Heart right ventricle (tissue), 16 donors: Measurements from ENCODE around the gene TMEM39B. TPM values are rescaled to one million over a fixed set of nuclear protein-coding genes. Genes with fewer than 3 reads are reported as not detected.

Source experiments
- ATAC-seq, 8 donors: fragments of 200-7000 bp; cut with Tn5 transposase; one replicate each; pipeline ENCODE4 v1.9.1; 2020; ENCODE audit warnings: mild to moderate bottlenecking in 8 of 8, moderate library complexity in 8 of 8, moderate number of reproducible peaks in 1 of 8
- DNase-seq, 2 donors: peaks; one replicate each; pipeline ENCODE4 v3.0.0-alpha.2; 2020
- H3K27ac ChIP-seq, 10 donors: fragments of 200-600 bp; sonication (generic) in 2 of 10; one replicate each; pipeline versions ENCODE4 v1.5.0 to v1.8.0; 2020 to 2022; ENCODE audit warnings: mild to moderate bottlenecking in 3 of 10
- H3K27me3 ChIP-seq, 7 donors: fragments of 200-600 bp; one replicate each; pipeline ENCODE4 v1.8.0; 2021 to 2022; ENCODE audit warnings: mild to moderate bottlenecking in 2 of 7
- H3K36me3 ChIP-seq, 9 donors: fragments of 200-600 bp; sonication (generic) in 1 of 9; one replicate each; pipeline versions ENCODE4 v1.5.0 to v1.8.0; 2020 to 2022; ENCODE audit warnings: mild to moderate bottlenecking in 2 of 9
- H3K4me1 ChIP-seq, 9 donors: fragments of 200-600 bp; sonication (generic) in 1 of 9; one replicate each; pipeline versions ENCODE4 v1.5.0 to v1.8.0; 2020 to 2022; ENCODE audit warnings: mild to moderate bottlenecking in 4 of 9
- H3K4me3 ChIP-seq, 10 donors: fragments of 200-600 bp; sonication (generic) in 2 of 10; one replicate each; pipeline versions ENCODE4 v1.5.0 to v1.8.0; 2020 to 2022; ENCODE audit warnings: mild to moderate bottlenecking in 7 of 10, moderate library complexity in 2 of 10
- H3K9me3 ChIP-seq, 11 donors: fragments of 200-600 bp in 10 of 11; sonication (generic) in 2 of 11; one replicate each; pipeline versions ENCODE4 v1.5.0 to v1.8.0; 2013 to 2022; ENCODE audit warnings: mild to moderate bottlenecking in 2 of 11, control low read depth in 1 of 11, moderate library complexity in 1 of 11
- CTCF ChIP-seq, 9 donors: fragments of 200-600 bp; sonication (generic) in 2 of 9; IDR thresholded peaks; one replicate each; pipeline versions ENCODE4 v1.5.0 to v1.8.0; 2021 to 2022; ENCODE audit warnings: antibody characterized with exemption in 9 of 9, mild to moderate bottlenecking in 5 of 9, moderate library complexity in 1 of 9
- WGBS, 2 donors: extraction: QIAGEN DNeasy Blood & Tissue Kit; methylation state at CpG; one replicate each; pipeline ENCODE4 v1.1.7; 2013; ENCODE audit warnings: inconsistent platforms in 1 of 2; 5-methylcytosine and 5-hydroxymethylcytosine counted together
- intact Hi-C, 10 donors: fragments of 100-400 bp; cut with DNase I; formaldehyde crosslinking; loops; one replicate each; pipeline versions ENCODE4 v1.11.1 to v1.14.2; 2022
- microRNA-seq, 2 donors: library from miRNA; unstranded; fragments of <30 nt; microRNA quantifications; one replicate each; pipeline ENCODE4 v1.2.0, GENCODE V29; 2021
- polyA plus RNA-seq, 2 donors: library from polyadenylated mRNA; stranded (reverse); fragments of 200-250 nt; gene quantifications; one replicate each; pipeline ENCODE4 v1.2.3, GENCODE V29; 2013
- total RNA-seq, 10 donors: library from RNA; stranded (reverse); fragmentation: NEBNext Ultra II Directional in 3 of 10; extraction: Animal tissue kit (Norgen Biotek cat#: 25700) in 3 of 10; gene quantifications; one replicate each; pipeline versions ENCODE4 v1.2.1 to v1.2.4, GENCODE V29; 2021 to 2023
- donor health status: Arrhythmogenic right ventricular cardiomyopathy.
- donor health status: ischemic (EF 13 %, LVEDD 7.1; RV severe dilation, severe dysfunction).
- donor health status: healthy with polysubstance abuse.
- donor health status: DM: no; HTN: yes; CAD: no.
- donor health status: DM: no; HTN: no; CAD: no.
- donor health status: ischemic (EF 25% LVEDD 6.9; RV normal size, moderate dysfunction).
- donor health status: ischemic (EF 25% LVEDD 5.7; RV mildly dilated, moderate dysfunction).
- donor health status: healthy.
- donor health status: DM: yes; HTN: yes; CAD: no.
- donor health status: Ischemic cardiomyopathy.
- donor health status: ischemic (EF 35%, LVEDD 5.7; RV mildly dilated, moderate dysfunction).
- donor health status: nonischemic (EF 11% LVEDD 7.7; RV severe dilation, severe dysfunction).
- donor health status: DM: yes; HTN: yes; CAD: no.
- donor health status: PGD.
- donor health status: ischemic (EF 29% LVEDD 5.4; RV normal size, mild dysfunction).
- donor health status: nonischemic (EF 23%, LVEDD 6.1; RV moderate dilation, normal function).

TMEM39B gene
- total and polyA plus RNA-seq, 12 donors: 4.8 to 15.5 (median 6.6) TPM

- Histone ChIP-seq H3K9me3 (peaks cover 0 to 32% (median 7%) of the 10 kb centered on the region in 11 donors), H3K4me3 (no peak overlapping the region), H3K27me3 (no peaks in the 10 kb centered on the region), H3K27ac (peak overlapping the region in 1 of 10 donors; percentile 34), H3K4me1 (peaks cover 0 to 23% (median 13%) of the 10 kb centered on the region in 9 donors), H3K36me3 (peaks cover 0 to 43% (median 2%) of the 10 kb centered on the region in 9 donors)
- no peak for TF ChIP-seq CTCF (IDR thresholded peaks at IDR 0.05)
- DNase-seq (no peak), ATAC-seq (no peak)
- 91 to 94% methylated on average over 9 of the region's 9 CpGs for WGBS, 2 donors
- intact Hi-C loops: no loop called here
These were observed 78.1 kb downstream of the TMEM39B start for GRCh38 chr1:32150847-32151246.

GRCh38 chr1:32151319-32151787 is 78.6 kb downstream of the TMEM39B start:
- no peak for TF ChIP-seq CTCF (IDR thresholded peaks at IDR 0.05)
- Histone ChIP-seq H3K4me3 (no peak overlapping the region), H3K27me3 (no peaks in the 10 kb centered on the region), H3K9me3 (peaks cover 0 to 32% (median 7%) of the 10 kb centered on the region in 11 donors), H3K27ac (peak overlapping the region in 1 of 10 donors; percentile 34), H3K36me3 (peaks cover 0 to 48% (median 7%) of the 10 kb centered on the region in 9 donors), H3K4me1 (peaks cover 0 to 23% (median 13%) of the 10 kb centered on the region in 9 donors)
- WGBS, 2 donors: 26 to 39% methylated on average over 5 of the region's 5 CpGs
- no peak for DNase-seq
- intact Hi-C loops: no loop called here
- peak in 7 of 8 donors; percentile 27 to 60 (median 43) for ATAC-seq

Small RNA genes within 50 kb of the gene (microRNA-seq; reads per million reads assigned to microRNA genes)
- 0 reads per million in 2 donors for gene MIR5585

Other genes starting within 250 kb of the TMEM39B start
- 100 to 1,000 TPM; 206 to 506 (median 236) TPM for gene PTP4A2, start 134.6 kb upstream of the TMEM39B start, total RNA-seq
- gene PTP4A2, start 134.6 kb upstream of the TMEM39B start, polyA plus RNA-seq: 100 to 1,000 TPM in 1 of 2 donors, 10 to 100 TPM in 1; 49.5 to 154 TPM
- gene KHDRBS1, start 59.1 kb upstream of the TMEM39B start, total RNA-seq: 10 to 100 TPM; 64.6 to 78.3 (median 67.1) TPM
- 10 to 100 TPM; 33.2 to 41.2 TPM for gene KHDRBS1, start 59.1 kb upstream of the TMEM39B start, polyA plus RNA-seq
- 10 to 100 TPM; 73.0 to 92.5 (median 82.6) TPM for gene KPNA6, start 35.1 kb downstream of the TMEM39B start, total RNA-seq
- gene KPNA6, start 35.1 kb downstream of the TMEM39B start, polyA plus RNA-seq: 10 to 100 TPM; 10.2 to 11.3 TPM
- 10 to 100 TPM; 13.7 to 28.9 (median 17.3) TPM for gene TXLNA, start 106.7 kb downstream of the TMEM39B start, total RNA-seq
- 10 to 100 TPM in 1 of 2 donors, 1 to 10 TPM in 1; 7.5 to 11.7 TPM for gene TXLNA, start 106.7 kb downstream of the TMEM39B start, polyA plus RNA-seq
- 10 to 100 TPM; 11.8 to 25.5 (median 16.3) TPM for gene CCDC28B, start 127.7 kb downstream of the TMEM39B start, total RNA-seq
- gene CCDC28B, start 127.7 kb downstream of the TMEM39B start, polyA plus RNA-seq: 10 to 100 TPM; 21.3 to 42.7 TPM
- 1 to 10 TPM in 4 of 10 donors, under 1 TPM in 6; 0.34 to 1.2 (median 0.90) TPM for gene IQCC, start 132.7 kb downstream of the TMEM39B start, total RNA-seq
- gene IQCC, start 132.7 kb downstream of the TMEM39B start, polyA plus RNA-seq: 1 to 10 TPM in 1 of 2 donors, under 1 TPM in 1; 0.87 to 2.0 TPM
- gene DCDC2B, start 136.2 kb downstream of the TMEM39B start, total RNA-seq: not detected
- not detected for gene DCDC2B, start 136.2 kb downstream of the TMEM39B start, polyA plus RNA-seq
- gene TMEM234, start 149.4 kb downstream of the TMEM39B start, total RNA-seq: 10 to 100 TPM in 6 of 10 donors, 1 to 10 TPM in 4; 8.1 to 12.8 (median 11.1) TPM
- gene TMEM234, start 149.4 kb downstream of the TMEM39B start, polyA plus RNA-seq: 10 to 100 TPM; 14.9 to 19.6 TPM
- 100 to 1,000 TPM in 7 of 10 donors, 10 to 100 TPM in 3; 90.3 to 138 (median 103) TPM for gene EIF3I, start 149.5 kb downstream of the TMEM39B start, total RNA-seq
- gene EIF3I, start 149.5 kb downstream of the TMEM39B start, polyA plus RNA-seq: 100 to 1,000 TPM; 140 to 342 TPM
- 10 to 100 TPM in 1 of 10 donors, 1 to 10 TPM in 9; 1.0 to 12.5 (median 3.9) TPM for gene FAM167B, start 174.3 kb downstream of the TMEM39B start, total RNA-seq
- gene FAM167B, start 174.3 kb downstream of the TMEM39B start, polyA plus RNA-seq: 10 to 100 TPM; 13.5 to 17.3 TPM
- gene LCK, start 178.3 kb downstream of the TMEM39B start, total RNA-seq: 1 to 10 TPM in 4 of 10 donors, under 1 TPM in 6; 0.25 to 7.1 (median 0.86) TPM
- under 1 TPM; 0.29 to 0.39 TPM for gene LCK, start 178.3 kb downstream of the TMEM39B start, polyA plus RNA-seq
- gene HDAC1, start 219.1 kb downstream of the TMEM39B start, total RNA-seq: 10 to 100 TPM; 27.5 to 43.5 (median 33.0) TPM
- gene HDAC1, start 219.1 kb downstream of the TMEM39B start, polyA plus RNA-seq: 10 to 100 TPM; 29.6 to 33.9 TPM